ENCODE measurements around the gene SLC39A12.
"Not testable (repeated sequence)": the region's sequence is repeated elsewhere in the genome, so short reads cannot be mapped to it uniquely, and the experiment has no call there.

The SLC39A12 gene

DNA sequence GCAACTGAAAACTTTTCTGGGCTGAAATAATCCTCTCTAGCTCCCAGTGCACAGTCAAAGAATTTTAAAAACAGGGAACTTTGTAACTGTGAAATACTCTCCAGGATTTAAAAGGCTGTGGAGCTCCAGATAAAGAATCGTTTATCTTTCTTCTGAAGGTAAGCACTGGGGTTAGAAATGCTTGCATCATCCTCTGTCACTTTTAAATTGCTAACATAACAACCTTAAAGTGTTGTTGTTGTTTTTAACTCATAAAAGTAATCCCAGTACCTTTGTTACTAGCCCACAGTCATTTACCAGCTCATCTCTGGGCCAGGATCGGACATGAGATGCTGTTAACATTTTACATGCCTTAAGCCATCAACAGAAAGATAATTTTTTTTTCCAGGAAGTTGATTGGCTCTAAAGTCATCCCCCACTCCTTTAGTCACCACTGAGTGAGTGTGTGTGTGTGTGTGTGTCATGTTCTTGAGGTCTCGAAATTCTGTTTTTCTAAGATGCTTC is at the start of gene SLC39A12:
Gene SLC39A12, plus strand, starts transcription at position 51 of the 504 bp plus-strand sequence. CDS start 1,359 bp downstream, outside the sequence.
- DNase-seq (ENCODE audit: low read depth), result no peak

DNA sequence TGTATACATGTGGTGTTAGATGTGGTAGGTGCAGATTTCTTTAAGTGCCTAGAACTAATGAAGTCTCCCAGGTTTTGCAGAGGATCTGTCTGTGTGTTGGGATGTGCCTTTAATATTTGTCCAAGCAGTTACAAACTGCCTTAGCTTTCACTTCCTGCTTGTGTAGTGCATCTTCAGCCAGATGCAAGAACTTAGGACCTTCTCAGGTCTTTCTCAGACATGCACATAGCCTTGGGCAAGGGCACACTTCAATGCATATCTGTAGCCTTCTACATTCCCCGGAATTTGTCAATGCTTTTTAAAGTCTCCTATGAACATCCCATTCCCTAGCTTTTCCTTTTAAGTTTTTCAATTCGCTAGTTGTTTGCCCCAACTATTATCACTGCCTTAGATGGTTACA is 47.2 kb upstream of the SLC39A12 start:
- DNase-seq (ENCODE audit: low read depth), result no peak

DNA sequence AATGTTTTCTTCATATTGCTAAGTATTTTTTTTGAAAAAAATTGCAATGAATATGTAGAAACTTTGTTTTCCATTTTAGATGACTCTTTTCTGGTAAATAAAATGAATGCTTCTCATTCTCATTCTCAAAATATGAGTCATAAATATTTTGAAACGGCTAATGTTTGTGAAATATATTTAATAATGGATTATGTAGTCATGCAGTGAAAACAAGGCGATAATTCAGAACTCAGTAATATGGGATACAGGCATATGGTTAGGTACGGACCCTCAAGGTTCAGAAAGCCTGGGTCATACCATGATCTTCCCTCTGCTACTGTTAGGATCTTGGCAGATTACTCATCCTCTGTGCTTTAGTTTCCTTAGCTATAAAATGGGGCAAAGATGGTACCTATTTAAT is 46.2 kb upstream of the SLC39A12 start:
- no peak for DNase-seq (ENCODE audit: low read depth)

DNA sequence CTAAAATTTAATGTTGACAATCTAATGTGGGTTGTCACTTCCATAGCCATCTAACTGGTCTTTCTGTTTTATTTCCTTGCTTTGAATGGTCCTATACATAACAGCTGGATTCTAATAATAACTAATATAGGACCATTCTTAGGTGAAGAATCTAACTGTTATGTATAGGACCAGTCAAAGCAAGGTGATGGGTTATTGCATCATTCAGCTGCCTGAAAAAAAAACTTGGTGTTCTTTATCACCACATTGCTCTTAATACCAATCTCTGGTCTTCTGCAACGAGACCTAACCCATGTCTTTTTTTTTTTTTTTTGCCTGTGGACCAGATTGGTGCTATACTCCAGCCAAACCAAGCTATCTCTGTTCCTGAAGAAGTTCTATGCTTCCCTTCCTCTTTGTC is 45.7 kb upstream of the SLC39A12 start:
- DNase-seq (ENCODE audit: low read depth), result no peak

DNA sequence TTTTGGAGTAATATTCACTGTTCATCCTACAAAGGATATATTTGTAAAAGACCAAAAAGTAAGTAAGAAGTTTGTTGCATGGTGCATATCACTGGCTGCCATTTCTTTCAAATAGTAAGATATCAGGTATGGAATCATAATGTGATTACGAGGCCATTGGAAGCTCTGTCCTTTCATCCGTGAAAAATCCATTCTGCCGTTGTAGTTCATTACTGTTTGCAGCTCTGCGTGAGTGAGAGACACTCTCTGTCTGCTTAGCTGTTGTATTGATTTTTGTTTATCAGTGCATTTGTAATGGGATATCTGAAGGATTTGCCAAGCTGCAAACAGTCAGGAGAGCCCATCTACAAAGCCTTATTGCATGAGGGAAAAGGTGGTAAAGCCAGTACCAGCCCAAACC is 44.1 kb upstream of the SLC39A12 start:
- no peak for DNase-seq (ENCODE audit: low read depth)

DNA sequence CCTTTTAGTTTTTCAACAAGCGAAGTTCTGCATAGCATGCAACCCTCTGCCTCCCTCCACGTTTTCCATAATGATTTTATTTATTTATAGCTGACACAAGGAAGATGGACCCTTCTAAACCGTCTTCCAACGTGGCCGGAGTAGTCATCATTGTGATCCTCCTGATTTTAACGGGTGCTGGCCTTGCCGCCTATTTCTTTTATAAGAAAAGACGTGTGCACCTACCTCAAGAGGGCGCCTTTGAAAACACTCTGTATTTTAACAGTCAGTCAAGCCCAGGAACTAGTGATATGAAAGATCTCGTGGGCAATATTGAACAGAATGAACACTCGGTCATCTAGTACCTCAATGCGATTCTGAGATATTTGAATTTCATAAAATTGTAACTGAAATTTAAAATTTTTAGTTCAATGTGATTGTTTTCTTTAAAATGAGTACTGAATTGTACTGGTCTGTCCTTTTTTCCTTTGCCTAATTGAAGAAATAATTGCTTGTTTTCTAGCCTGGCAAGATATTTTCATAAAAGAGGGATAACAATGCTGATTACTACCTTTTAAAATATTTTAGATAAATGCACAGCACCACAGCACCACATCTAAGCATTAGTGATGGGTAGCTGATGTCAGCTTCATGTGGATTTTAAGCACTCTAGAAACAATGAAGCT is 41.5 kb upstream of the SLC39A12 start:
- DNase-seq (ENCODE audit: low read depth), result no peak

DNA sequence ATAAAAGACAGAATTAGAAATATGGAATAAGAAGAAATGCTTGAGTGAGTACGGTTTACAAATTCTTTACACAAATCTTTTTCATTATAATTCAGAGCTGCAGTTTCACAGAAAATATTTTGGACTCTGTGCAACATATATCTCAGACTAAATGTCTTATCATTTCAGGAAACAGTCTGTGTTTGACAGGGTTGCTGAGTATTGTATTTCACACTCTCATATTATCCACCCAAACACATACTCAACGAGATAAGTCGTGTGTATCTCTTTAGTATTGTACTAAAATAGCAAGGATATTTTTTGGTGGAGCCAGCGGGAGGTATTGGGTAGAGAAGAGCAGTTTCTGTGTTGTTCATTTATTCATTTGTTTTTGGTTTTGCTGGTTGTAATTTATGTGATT is 39.0 kb upstream of the SLC39A12 start:
- DNase-seq (ENCODE audit: low read depth), result no peak

DNA sequence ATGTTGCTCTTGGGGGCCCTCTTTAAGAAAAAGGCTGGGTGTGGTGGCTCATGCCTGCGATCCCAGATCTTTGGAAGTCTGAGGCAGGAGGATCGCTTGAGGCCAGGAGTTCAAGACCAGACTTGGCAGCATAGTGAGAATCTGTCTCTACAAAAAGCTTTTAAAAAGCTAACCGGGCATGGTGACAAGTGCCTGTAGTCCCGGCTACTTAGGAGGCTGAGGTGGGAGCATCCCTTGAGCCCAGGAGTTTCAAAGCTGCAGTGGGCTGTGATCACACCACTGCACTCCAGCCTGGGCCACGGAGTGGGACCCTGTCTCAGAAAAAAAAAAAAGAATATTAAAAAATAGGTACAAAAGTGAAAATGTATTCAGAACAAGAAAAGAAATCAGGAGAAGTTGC is 38.1 kb upstream of the SLC39A12 start:
- DNase-seq (ENCODE audit: low read depth), result no peak

DNA sequence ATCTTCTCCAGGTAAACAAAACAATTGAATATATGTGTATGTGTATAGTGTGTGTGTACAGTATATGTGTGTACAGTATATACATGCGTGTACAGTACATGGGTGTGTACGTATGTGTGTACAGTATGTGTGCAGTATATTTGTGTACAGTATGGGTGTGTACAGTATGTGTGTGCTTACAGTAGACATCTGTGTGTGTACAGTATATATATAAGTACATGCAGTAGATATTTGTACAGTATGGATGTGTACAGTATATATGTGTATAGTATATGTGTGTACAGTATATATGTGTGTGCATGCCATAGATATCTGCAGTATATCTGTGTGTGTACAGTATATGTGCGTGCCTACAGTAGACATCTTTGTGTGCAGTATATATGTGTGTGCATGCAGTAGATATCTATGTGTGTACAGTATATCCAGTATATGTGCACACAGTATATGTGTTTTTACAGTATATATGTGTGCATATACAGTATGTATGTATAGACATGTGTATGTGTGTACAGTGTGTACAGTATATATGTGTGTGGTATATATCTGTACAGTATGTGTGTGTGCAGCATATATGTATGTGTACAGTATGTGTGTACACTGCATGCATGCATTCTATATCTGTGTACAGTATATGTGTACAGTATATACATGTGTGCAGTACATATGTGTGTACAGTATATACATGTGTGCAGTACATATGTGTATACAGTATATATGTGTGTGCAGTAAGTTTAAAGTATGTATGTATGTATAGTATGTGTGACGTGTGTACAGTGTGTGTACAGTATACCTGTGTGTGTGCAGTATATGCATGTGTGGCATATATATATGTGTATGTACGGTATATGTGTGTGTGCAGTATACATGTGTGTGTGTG is 37.3 kb upstream of the SLC39A12 start:
- no peak for DNase-seq (ENCODE audit: low read depth)

DNA sequence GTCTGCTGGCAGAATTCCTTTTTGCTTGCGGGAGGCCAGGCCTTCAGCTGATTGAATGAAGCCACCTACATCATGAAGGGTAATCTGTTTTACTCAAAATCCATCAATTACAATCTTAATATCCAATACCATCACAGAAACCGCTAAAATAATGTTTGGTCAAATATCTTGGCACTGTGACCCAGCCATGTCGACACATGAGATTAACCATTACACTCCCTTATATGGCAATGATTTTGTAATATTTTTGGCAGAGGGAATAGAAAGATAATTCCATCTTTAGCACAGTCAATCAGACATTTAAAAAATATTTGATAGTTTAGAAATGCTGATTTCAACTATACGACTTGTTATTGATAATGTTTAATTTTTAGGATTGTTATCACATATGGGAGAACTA is 36.5 kb upstream of the SLC39A12 start:
- no peak for DNase-seq (ENCODE audit: low read depth)

DNA sequence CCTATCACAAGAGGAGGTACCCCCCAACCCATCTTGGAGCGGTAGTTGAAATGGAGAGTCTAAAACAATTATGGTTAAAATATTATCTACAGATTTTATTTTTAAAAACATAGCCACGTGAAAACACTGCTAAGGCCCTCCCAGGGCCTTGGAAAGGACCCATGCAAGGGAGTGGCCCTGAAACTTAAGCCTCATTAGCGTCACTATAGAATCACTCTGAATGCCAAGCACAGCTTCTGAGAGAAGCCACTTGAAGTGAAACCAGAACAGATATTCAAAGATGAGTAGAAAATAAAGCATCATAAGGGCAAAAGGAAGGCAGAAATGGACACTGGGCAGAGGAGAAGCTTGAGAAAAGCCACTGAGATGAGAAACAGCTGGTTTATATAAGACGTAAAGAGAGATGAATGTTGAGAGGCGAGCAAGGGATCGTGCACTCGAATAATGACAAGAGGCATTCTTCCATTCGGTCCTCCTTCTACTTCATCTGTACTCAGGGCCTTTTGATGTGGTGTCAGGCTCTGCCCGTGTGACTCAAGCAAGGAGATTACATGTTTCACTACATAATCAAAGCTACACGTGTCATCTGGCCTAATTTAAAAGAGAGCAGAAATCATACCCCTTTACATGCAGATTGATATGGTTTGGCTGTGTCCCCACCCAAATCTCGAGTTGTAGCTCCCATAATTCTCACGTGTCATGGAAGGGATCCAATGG is 33.4 kb upstream of the SLC39A12 start:
- DNase-seq (ENCODE audit: low read depth), result no peak

DNA sequence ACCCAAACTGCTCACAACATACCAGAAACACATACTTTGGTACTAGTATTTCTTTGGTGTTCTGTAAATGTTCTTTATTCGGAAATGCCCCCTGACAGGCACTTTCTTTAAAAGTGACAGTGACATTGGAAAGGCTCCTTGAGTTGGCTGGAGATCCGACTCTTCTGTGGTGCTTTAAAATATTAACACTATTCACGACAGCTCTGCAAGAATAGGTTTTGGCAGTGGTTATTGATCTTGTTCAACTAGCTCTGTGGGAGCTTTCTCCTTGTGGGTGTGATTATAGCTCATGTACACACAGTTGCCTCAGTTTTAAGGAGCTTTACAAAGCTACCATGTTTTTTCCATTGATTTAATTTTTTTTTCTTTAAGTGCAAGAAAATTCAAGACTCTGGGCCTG is 30.3 kb upstream of the SLC39A12 start:
- DNase-seq (ENCODE audit: low read depth), result no peak

DNA sequence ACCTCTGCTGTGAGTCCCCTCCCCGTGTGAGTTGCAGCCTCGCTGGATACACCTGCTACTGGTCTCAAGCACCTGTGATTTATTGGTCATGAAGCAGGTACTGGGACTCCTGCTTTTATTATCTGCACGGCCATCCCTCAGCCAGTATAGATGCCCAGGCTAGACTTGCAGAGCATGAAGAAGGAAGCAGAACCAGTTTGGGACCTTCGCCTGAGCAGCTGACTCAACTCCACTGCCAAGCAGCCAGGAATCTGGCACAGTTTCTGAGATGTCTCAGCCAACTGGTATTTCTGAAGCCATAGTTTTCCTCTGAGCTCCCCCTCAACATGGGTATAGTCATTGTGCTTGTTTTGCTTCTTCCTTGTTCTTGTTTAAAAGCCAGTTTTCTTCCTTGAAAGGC is 28.0 kb upstream of the SLC39A12 start:
- DNase-seq (ENCODE audit: low read depth), result no peak

DNA sequence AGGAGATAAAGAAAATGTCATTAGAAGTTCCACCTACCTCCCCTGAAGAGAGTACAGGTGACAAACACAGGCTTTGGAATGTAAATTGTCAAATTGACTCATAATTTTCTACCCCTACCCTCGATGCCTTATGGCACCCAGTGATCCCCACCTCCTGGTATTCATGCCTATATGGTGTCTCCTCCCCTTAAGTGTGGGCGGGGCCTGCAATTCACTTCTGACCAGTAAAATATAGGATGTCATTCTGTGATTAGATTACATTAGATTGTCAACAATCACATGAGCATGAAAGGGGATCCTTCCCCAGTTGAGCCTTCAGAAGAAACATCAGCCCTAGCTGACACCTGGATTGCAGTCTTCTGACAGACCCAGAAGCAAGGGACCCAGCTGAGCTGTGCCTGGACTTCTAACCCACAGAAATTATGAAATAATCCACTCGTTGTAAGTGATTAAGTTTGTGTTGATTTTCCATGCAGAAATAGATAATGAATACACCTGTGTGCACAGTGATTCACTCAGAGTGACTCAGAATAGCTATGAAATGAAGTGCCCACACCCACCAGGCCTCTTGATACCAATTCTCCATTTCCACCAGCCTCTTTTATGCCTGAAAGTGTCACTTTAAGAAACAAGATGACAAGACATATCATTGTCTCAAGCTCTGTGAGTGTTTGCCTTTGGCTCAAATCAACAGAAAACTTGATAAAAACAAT is 8.5 kb upstream of the SLC39A12 start:
- DNase-seq (ENCODE audit: low read depth), result no peak

DNA sequence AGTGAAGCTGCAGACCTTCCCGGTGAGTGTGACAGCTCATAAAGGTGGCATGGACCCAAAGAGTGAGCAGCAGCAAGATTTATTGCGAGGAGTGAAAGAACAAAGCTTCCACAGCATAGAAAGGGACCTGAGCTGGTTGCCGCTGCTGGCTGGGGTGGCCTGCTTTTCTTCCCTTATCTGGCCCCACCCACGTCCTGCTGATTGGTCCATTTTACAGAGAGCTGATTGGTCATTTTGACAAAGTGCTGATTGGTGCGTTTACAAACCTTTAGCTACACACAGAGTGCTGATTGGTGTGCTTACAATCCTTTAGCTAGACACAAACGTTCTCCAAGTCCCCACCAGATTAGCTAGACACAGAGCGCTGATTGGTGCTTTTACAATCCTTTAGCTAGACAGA is 1.4 kb upstream of the SLC39A12 start:
- not testable (repeated sequence) for DNase-seq (ENCODE audit: low read depth)

DNA sequence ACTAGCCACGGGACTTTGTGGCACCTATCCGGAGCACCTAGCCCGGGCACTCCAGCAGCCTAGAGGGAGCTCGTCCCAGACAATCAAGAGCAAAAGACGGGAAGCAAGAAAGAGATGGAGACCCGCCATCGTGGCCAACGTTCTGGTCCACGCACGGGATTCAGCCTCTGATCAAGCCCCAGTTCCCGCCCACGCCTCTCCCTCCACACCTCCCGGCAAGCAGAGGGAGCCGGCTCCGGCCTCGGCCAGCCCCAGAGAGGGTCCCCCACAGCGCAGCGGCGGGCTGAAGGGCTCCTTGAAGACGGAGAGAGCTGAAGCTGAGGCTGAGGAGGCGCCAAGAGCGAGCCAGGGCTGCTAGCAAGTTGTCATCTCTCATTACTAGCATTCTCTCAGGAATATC is 992 bp upstream of the SLC39A12 start:
- DNase-seq (ENCODE audit: low read depth), result no peak

DNA sequence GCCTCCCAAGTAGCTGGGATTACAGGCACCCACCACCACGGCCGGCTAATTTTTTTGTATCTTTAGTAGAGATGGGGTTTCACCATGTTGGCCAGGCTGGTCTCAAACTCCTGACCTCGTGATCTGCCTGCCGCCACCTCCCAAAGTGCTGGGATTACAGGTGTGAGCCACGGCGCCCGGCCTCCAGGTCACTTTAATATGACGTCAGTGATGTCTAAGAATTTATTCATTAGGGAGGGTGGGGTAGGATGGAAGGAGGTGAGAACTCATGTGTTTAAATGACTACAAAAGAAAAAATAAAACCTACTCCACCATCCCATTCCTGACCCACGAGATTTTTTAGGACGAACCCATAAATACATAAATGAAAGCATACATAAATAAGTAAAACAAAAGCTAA is 2.7 kb downstream of the SLC39A12 start:
- not testable (repeated sequence) for DNase-seq (ENCODE audit: low read depth)

DNA sequence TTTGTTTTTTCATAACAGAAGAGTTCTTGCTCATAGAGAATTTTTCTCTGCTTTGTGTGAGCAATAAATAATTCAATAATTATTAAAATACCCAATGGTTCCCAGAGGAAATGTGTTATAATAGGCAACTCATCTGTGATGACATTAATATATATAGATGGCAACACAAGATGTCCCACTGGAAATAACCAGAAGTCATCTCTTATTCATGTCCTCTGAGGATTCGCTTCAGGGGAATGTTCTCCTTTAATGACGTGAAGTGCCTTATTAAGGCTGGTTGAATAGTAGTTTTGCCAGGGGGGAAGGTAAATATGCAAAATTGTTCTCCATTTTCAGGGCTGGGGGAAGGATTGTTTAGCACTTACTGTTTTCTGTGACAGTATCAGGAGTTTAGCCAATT is 3.1 kb downstream of the SLC39A12 start:
- DNase-seq (ENCODE audit: low read depth), result no peak

DNA sequence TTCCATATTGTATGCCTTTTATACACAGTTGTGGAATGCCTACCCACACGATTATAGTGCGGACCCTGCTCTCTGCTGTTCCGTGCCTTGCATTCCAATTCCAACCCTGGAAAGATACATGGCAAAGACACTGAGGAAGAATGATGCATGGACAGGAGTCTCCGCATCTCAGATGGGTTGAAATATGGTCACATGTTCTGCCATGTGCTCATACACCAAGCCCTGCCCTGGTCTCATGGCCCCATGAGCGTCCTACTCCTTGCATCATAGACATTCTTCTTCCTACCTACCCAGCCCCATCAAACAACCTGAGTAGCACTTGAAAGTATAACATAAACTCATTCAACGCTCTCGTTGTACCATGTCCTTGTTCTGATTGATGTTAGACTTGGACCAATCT is 6.3 kb downstream of the SLC39A12 start:
- no peak for DNase-seq (ENCODE audit: low read depth)

DNA sequence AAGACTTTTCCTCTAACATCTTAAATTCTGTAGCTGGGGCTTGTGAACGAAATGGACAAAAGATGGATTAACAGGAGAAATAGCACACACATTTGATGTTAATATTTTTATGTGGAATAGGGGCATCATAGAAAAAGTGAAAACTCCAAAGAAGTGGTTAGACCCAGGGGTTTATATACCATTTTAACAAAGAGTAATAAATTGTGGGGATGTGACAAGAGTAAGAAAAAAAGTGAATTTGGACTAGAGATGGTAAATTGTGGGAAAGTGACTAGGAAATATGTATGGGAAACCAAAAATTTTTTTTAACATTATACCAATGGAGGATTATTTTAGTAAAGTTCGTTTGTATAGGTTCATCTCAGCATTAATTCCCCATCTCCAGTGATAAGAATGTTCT is 8.2 kb downstream of the SLC39A12 start:
- no peak for DNase-seq (ENCODE audit: low read depth)

DNA sequence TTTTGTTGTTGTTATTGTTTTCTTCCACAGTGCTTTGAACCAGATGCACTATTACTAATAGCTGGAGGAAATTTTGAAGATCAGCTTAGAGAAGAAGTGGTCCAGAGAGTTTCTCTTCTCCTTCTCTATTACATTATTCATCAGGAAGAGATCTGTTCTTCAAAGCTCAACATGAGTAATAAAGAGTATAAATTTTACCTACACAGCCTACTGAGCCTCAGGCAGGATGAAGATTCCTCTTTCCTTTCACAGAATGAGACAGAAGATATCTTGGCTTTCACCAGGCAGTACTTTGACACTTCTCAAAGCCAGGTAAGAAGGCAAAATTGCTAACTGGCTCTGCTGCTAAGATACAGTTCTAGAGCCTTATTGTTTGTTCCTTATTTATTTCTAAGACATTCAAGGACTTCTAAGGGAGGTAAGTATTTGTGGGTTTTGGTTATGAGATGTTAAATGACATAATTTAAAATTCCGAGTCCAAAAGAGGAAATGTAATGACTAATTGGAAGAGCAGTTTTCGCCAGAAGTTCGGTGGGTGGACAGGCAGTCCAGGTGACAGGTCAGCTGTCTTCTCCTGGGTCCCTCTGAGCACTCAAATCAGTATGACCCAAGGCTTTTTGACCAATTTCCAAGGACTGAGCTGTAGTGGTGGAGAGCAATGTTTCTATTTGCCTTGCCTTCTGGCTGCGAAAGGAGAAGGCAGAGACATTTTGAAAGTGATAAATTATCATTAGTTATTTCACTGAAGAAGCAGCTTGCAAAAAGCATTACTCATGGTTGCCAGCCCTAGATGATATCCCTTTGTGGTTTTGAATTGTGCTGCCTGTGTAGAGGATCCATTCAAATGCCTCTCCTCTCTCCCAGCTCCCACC is 10.1 kb downstream of the SLC39A12 start:
- DNase-seq (ENCODE audit: low read depth), result no peak

Measured in activated T-cell treated with anti-CD3 and anti-CD28 coated beads for 48 hours (primary cell).